Transverse colon (tissue), 4 donors: ENCODE measurements around the gene NBEA. TPM values are rescaled to one million over a fixed set of nuclear protein-coding genes. Genes with fewer than 3 reads are reported as not detected.
"Not testable (repeated sequence)": the region's sequence is repeated elsewhere in the genome, so short reads cannot be mapped to it uniquely, and the experiment has no call there.

Experiments
- DNase-seq: peaks from one replicate; pipeline ENCODE4 v3.0.0-alpha.2; 2019
- H3K27ac ChIP-seq, 4 donors: fragments of 200-600 bp; sonication (generic); 2 replicates each; pipeline ENCODE4 v1.5.1; 2016 to 2018; ENCODE audit warnings: inconsistent platforms in 4 of 4
- H3K27me3 ChIP-seq: fragments of 200-600 bp; sonication (generic); 2 replicates; pipeline ENCODE4 v1.5.1; 2017; ENCODE audit warnings: inconsistent platforms
- H3K36me3 ChIP-seq, 4 donors: fragments of 200-600 bp; sonication (generic); 2 replicates each; pipeline ENCODE4 v1.5.1; 2017 to 2019; ENCODE audit warnings: inconsistent platforms in 4 of 4
- H3K4me1 ChIP-seq, 4 donors: fragments of 200-600 bp; sonication (generic); 2 replicates each; pipeline ENCODE4 v1.5.1; 2017 to 2020; ENCODE audit warnings: inconsistent platforms in 4 of 4
- H3K4me3 ChIP-seq, 4 donors: fragments of 200-600 bp; sonication (generic); 1 replicate in 1 of 4; 2 replicates in 3 of 4; pipeline versions ENCODE4 v1.5.1 to v1.6.1; 2017 to 2019; ENCODE audit warnings: inconsistent platforms in 4 of 4
- H3K9me3 ChIP-seq, 2 donors: fragments of 200-600 bp; sonication (generic); 2 replicates each; pipeline ENCODE4 v1.5.1; 2017 to 2019; ENCODE audit warnings: inconsistent platforms in 2 of 2
- CTCF ChIP-seq, 5 experiments: fragments of 200-600 bp in 3 of 5; fragments of 450-650 bp in 2 of 5; sonication (generic) in 3 of 5; IDR thresholded peaks; 1 replicate in 2 of 5; 2 replicates in 3 of 5; pipeline ENCODE4 v1.5.1; 2016 to 2017; ENCODE audit warnings: antibody characterized with exemption in 5 of 5, inconsistent platforms in 3 of 5, mild to moderate bottlenecking in 2 of 5, moderate library complexity in 1 of 5
- EP300 ChIP-seq: sonication (generic); formaldehyde crosslinking; IDR thresholded peaks from one replicate; pipeline ENCODE4 v1.6.1; 2017; ENCODE audit warnings: antibody characterized with exemption, low read depth
- POLR2A ChIP-seq: fragments of 450-650 bp; IDR thresholded peaks from one replicate; pipeline ENCODE4 v1.6.1; 2016; ENCODE audit warnings: antibody characterized with exemption, mild to moderate bottlenecking, moderate library complexity
- POLR2AphosphoS5 ChIP-seq, 3 donors: sonication (generic); formaldehyde crosslinking; IDR thresholded peaks; one replicate each; pipeline ENCODE4 v1.6.1; 2016; ENCODE audit warnings: antibody characterized with exemption in 3 of 3
- WGBS, 2 donors: methylation state at CpG; one replicate each; pipeline ENCODE4 v1.1.5; 2018; ENCODE audit warnings: low coverage in 1 of 2; 5-methylcytosine and 5-hydroxymethylcytosine counted together
- in situ Hi-C, 4 donors: fragments of 200-750 bp; cut with MboI; loops; one replicate each; pipeline versions ENCODE4 v1.15.0 to v1.15.1; 2017; ENCODE audit warnings: low sequenced_read_pairs in 3 of 4, low pct_ligation_motif_present in 1 of 4, low pct_unique_long_range_greater_than_20kb in 1 of 4
- intact Hi-C: fragments of 100-400 bp; cut with DNase I; formaldehyde crosslinking; loops from one replicate; pipeline ENCODE4 v1.15.1; 2023; ENCODE audit warnings: low total_unique reads
- total RNA-seq, 4 donors: library from RNA; depleted of rRNA; stranded (reverse); fragments of >200 nt; gene quantifications; one replicate each; pipeline ENCODE4 v1.1.0, GENCODE V29; 2016

Gene NBEA
- total RNA-seq, 4 donors from 2014 or later = 8.2 to 21.1 (median 12.5) TPM

DNA sequence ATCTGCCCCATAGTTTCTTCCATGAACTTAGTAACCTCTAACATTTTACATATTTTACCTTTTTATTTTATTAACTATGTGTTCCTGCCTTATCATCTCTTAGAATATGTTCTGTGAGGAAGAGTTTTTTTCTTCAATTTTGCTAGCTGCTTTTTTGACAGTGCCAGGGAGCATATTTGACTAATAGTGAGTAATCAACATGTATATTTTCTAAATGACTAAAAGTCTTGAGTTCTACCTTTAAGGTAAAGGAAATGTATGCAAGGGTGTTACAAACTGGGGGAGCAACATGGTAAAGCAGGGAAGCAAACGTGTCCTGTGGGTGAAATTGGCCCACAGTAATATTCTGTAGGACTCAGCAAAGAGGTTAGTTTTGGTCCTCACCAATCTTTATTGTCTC is 165.5 kb downstream of the NBEA start:
- no peak overlapping the region for H3K4me3 ChIP-seq
- in situ Hi-C loops (no loop called here), intact Hi-C loops (no loop called here)
- DNase-seq = no peak
- no peaks in the 10 kb centered on the region for H3K4me1 ChIP-seq
- no peak overlapping the region for H3K27ac ChIP-seq
- no peak for TF ChIP-seq POLR2A
- TF ChIP-seq POLR2AphosphoS5 (IDR thresholded peaks at IDR 0.05) = no peak
- no peak for TF ChIP-seq EP300
- no peak for TF ChIP-seq CTCF (IDR thresholded peaks at IDR 0.05)
- H3K27me3 ChIP-seq = no peaks in the 10 kb centered on the region
- 79% methylated on average over 1 of the region's 1 CpG; no CpG with 5 or more reads in 1 of the 2 donors for WGBS, 2 donors
- H3K36me3 ChIP-seq = no peaks in the 10 kb centered on the region
- no peaks in the 10 kb centered on the region for H3K9me3 ChIP-seq

GRCh38 chr13:35113612-35114011 is 171.5 kb downstream of the NBEA start:
- in situ Hi-C loops, H3K4me1 ChIP-seq, DNase-seq, H3K27ac ChIP-seq, intact Hi-C loops, H3K27me3 ChIP-seq, H3K4me3 ChIP-seq, H3K9me3 ChIP-seq, H3K36me3 ChIP-seq: not testable (repeated sequence)
- WGBS, 2 donors = 67 to 85% methylated on average over 2 to 3 of the region's 3 CpGs

GRCh38 chr13:35127466-35127865 is 185.4 kb downstream of the NBEA start:
- in situ Hi-C loops = no loop called here
- DNase-seq = no peak
- Histone ChIP-seq H3K4me3 (no peak overlapping the region), H3K9me3 (no peaks in the 10 kb centered on the region), H3K36me3 (no peaks in the 10 kb centered on the region), H3K4me1 (no peaks in the 10 kb centered on the region), H3K27me3 (no peaks in the 10 kb centered on the region), H3K27ac (no peak overlapping the region)
- intact Hi-C loops = no loop called here
- TF ChIP-seq CTCF (IDR thresholded peaks at IDR 0.05) (no peak), POLR2AphosphoS5 (IDR thresholded peaks at IDR 0.05) (no peak), EP300 (no peak), POLR2A (no peak)
- 67 to 96% methylated on average over 2 of the region's 2 CpGs for WGBS, 2 donors

DNA sequence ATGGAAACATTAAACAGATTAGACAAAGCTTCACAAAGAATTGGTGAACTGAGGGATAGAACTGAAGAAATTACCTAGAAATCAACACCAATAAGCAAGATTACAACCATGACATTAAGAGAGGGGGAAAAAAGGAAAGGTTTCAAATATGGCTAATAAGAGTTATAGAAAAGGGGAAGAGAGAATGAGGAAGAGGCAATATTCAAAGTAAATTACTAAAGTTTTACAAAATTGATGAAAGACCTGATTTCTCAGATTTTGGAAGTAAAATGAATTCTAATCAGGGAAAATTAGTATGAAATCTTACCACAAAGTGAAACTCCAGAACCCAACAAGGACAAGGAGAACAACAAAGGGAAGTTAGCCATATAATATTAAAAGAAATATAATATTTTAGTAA is 187.4 kb downstream of the NBEA start:
- TF ChIP-seq POLR2AphosphoS5 (IDR thresholded peaks at IDR 0.05) (no peak), CTCF (IDR thresholded peaks at IDR 0.05) (no peak), POLR2A (no peak), EP300 (no peak)
- H3K27ac ChIP-seq = no peak overlapping the region
- no peak for DNase-seq
- intact Hi-C loops (no loop called here), in situ Hi-C loops (no loop called here)
- H3K4me1 ChIP-seq = no peaks in the 10 kb centered on the region
- H3K27me3 ChIP-seq = no peaks in the 10 kb centered on the region
- no peaks in the 10 kb centered on the region for H3K36me3 ChIP-seq
- no peak overlapping the region for H3K4me3 ChIP-seq
- H3K9me3 ChIP-seq = no peaks in the 10 kb centered on the region

DNA sequence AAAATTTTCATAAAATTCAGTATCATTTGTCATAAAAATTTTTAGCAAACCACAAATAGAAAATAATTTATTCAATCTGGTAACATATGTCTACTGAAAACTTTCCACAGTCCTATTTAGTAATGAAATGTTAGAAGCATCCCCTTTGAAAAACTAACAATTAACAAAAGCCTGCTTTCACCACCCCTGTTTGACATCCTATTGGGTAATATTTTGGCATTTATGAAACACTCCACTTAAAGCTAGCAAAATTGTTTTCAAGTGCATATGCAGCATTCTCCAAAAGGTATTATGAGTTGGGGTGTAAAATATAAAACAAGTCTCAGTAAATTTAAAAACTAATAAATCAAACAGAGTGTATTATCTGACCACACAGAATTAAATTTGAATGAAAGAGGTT is 189.4 kb downstream of the NBEA start:
- no peak for DNase-seq
- no peak for TF ChIP-seq POLR2A
- no peak for TF ChIP-seq CTCF (IDR thresholded peaks at IDR 0.05)
- no peak for TF ChIP-seq POLR2AphosphoS5 (IDR thresholded peaks at IDR 0.05)
- TF ChIP-seq EP300 = no peak
- H3K27ac ChIP-seq = no peak overlapping the region
- no peak overlapping the region for H3K4me3 ChIP-seq
- in situ Hi-C loops = no loop called here
- H3K27me3 ChIP-seq = no peaks in the 10 kb centered on the region
- intact Hi-C loops = no loop called here
- H3K4me1 ChIP-seq = no peaks in the 10 kb centered on the region
- no peaks in the 10 kb centered on the region for H3K9me3 ChIP-seq
- no peaks in the 10 kb centered on the region for H3K36me3 ChIP-seq
